ENCODE data around the gene NDUFA6. TPM values are rescaled to one million over a fixed set of nuclear protein-coding genes. Genes with fewer than 3 reads are reported as not detected.

NDUFA6 gene
- total RNA-seq, 1 donor from 2014 or later: 23.9 TPM

DNA sequence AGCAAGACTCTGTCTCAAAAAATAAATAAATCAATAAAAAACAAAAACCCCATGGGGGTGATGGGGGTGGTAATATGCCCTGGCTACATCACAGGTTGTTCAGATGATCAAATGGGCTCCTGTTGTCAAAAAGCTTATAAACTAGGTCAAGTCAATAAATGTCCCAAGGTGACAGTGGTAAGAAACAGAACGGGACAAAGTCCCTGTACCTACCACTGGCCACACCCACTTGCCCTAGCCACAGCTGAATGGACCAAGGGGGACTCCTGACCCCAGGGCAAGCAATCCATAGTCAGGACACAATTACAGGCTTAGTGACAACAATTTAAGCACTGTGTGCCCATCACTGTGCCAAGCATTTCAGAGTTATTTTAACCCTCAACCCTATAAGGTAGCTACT is 25.9 kb downstream of the NDUFA6 start:
- no peak overlapping the region for H3K4me3 ChIP-seq
- no peak overlapping the region for H3K27ac ChIP-seq
- H3K4me1 ChIP-seq: peaks cover 0 to under 1% of the 10 kb centered on the region in 2 donors
- DNase-seq (ENCODE audit: low spot score in 2 of 2): no peak
- intact Hi-C loops (cut with DNase I): no loop called here
- TF ChIP-seq, protein P1, sequence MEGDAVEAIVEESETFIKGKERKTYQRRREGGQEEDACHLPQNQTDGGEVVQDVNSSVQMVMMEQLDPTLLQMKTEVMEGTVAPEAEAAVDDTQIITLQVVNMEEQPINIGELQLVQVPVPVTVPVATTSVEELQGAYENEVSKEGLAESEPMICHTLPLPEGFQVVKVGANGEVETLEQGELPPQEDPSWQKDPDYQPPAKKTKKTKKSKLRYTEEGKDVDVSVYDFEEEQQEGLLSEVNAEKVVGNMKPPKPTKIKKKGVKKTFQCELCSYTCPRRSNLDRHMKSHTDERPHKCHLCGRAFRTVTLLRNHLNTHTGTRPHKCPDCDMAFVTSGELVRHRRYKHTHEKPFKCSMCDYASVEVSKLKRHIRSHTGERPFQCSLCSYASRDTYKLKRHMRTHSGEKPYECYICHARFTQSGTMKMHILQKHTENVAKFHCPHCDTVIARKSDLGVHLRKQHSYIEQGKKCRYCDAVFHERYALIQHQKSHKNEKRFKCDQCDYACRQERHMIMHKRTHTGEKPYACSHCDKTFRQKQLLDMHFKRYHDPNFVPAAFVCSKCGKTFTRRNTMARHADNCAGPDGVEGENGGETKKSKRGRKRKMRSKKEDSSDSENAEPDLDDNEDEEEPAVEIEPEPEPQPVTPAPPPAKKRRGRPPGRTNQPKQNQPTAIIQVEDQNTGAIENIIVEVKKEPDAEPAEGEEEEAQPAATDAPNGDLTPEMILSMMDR (IDR thresholded peaks at IDR 0.05): no peak
- no peaks in the 10 kb centered on the region for H3K27me3 ChIP-seq
- peaks cover 48 to 70% of the 10 kb centered on the region in 2 donors for H3K36me3 ChIP-seq
- no peaks in the 10 kb centered on the region for H3K9me3 ChIP-seq

DNA sequence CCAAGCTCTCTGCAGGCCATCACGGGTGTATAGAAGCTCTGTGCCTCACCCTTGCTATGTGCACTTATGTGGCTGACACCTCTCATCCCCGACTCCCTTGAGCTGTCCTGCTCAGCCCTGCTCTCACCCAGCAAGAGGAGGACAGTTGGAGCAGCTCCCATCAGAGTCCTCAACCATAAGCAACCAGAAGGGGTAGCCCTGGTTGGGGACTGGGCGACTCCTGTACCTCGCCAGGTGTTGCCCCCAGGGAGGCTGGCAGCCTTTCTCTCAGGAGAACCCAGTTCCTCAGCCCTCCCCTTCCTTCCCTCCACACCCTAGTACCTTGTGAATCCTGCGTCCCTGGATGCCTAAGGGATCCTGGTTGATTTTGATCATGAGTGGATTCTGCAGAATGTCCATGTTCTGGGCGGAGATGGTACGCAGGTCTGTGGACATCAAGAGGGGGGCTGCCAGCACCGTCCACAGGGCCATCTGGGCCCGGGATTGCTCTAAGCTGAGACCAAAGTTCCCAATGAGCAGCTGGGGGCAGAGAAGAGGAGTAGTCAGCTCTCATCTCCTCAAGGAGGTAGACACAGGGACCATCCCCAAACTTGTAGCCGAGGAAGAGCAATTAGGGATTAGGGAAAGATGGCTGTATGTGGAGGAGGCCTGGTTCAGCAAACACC is 27.9 kb downstream of the NDUFA6 start:
- H3K27me3 ChIP-seq: no peaks in the 10 kb centered on the region
- intact Hi-C loops (cut with DNase I): no loop called here
- peaks cover 53 to 81% of the 10 kb centered on the region in 2 donors for H3K36me3 ChIP-seq
- no peak overlapping the region for H3K4me3 ChIP-seq
- no peak for DNase-seq (ENCODE audit: low spot score in 2 of 2)
- TF ChIP-seq, protein P1 (IDR thresholded peaks at IDR 0.05): no peak
- no peaks in the 10 kb centered on the region for H3K4me1 ChIP-seq
- no peak overlapping the region for H3K27ac ChIP-seq
- H3K9me3 ChIP-seq: no peaks in the 10 kb centered on the region

DNA sequence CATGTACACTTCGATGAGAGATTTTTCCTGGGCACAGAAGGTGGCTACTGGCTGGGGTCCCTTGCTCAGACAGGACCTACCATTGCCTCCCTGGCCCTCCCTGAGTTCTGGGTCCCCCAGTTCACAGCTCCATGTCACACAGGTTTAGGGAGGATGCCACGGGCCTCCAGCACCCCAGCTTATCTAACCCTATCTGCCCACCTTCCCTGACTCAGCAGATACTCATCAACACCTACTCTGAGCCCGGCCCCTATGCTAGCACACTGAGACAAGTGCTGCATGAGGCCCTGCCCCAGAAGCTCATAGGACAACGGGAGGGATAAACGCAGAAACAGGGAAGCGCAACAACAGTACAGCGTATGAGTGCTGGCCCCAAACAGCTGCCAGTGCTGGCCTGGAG is 29.5 kb downstream of the NDUFA6 start:
- Histone ChIP-seq H3K4me3 (no peak overlapping the region), H3K27ac (no peak overlapping the region), H3K27me3 (no peaks in the 10 kb centered on the region), H3K9me3 (peaks cover 0 to 13% of the 10 kb centered on the region in 2 donors), H3K36me3 (peaks cover 40 to 65% of the 10 kb centered on the region in 2 donors), H3K4me1 (no peaks in the 10 kb centered on the region)
- intact Hi-C loops (cut with DNase I): no loop called here
- TF ChIP-seq, protein P1 (IDR thresholded peaks at IDR 0.05): no peak
- no peak for DNase-seq (ENCODE audit: low spot score in 2 of 2)

DNA sequence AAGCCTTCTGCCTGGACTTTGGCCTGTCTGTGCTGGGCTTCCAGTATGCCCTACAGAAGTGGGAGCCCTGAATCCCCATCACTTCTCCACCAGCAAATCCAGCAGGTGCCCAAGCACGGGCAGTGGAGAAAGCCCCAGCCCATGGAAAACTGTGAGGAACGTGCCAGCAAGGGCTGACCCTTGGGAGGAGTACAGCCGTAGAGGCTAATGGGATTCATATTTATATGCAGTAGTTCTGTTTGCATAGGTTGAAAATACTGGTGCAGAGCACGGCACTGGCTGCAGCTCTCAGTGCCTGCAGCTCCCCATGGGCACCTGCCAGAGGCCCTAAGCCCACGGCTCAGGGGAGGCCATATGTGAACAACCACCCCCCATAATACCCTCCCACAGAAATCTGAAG is 30.1 kb downstream of the NDUFA6 start:
- DNase-seq (ENCODE audit: low spot score in 2 of 2): no peak
- TF ChIP-seq, protein P1 (IDR thresholded peaks at IDR 0.05): no peak
- intact Hi-C loops (cut with DNase I): no loop called here
- no peaks in the 10 kb centered on the region for H3K4me1 ChIP-seq
- peaks cover 0 to 13% of the 10 kb centered on the region in 2 donors for H3K9me3 ChIP-seq
- no peak overlapping the region for H3K4me3 ChIP-seq
- no peaks in the 10 kb centered on the region for H3K27me3 ChIP-seq
- H3K27ac ChIP-seq: no peak overlapping the region
- peaks cover 39 to 60% of the 10 kb centered on the region in 2 donors for H3K36me3 ChIP-seq

DNA sequence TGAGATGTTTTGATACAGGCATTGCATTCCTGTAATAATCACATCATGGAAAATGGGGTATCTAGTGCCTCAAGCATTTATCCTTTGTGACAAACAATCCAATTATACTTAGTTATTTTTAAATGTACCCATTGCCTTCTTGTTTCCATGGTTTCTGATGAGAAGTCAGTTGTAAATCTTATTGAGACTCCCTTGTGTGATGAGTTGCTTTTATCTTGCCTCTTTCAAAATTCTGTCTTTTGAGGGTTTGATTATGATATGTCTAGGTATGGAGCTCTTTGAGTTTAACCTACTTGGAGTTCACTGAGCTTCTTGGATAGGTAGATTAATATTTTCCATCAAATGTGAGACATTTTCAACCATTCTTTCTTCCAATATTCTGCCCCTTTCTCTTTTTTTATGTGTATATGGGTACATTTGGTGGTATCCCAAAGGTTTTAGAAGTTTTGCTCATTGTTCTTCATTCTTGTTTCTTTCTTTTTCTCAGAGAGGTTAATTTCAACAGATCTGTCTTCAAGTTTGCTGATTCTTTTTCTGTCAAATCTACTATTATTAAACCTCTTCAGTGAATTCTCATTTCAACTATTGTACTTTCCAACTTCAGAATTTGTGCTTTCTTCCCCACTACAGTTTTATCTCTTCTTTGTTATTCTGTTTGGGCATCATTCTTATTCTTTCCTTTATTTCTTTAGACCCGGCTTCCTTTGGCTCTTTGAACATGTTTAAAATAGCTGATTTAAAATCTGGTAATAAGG is 33.6 kb downstream of the NDUFA6 start:
- Histone ChIP-seq H3K4me1 (no peaks in the 10 kb centered on the region), H3K36me3 (peaks cover 27 to 35% of the 10 kb centered on the region in 2 donors), H3K27ac (no peak overlapping the region), H3K27me3 (no peaks in the 10 kb centered on the region), H3K9me3 (peaks cover 0 to 13% of the 10 kb centered on the region in 2 donors), H3K4me3 (no peak overlapping the region)
- intact Hi-C loops (cut with DNase I): no loop called here
- TF ChIP-seq, protein P1 (IDR thresholded peaks at IDR 0.05): no peak
- DNase-seq (ENCODE audit: low spot score in 2 of 2): no peak

Measured in ascending aorta (tissue), 2 donors.